Measurements from ENCODE around the gene CELF6. TPM values are rescaled to one million over a fixed set of nuclear protein-coding genes. Genes with fewer than 3 reads are reported as not detected.

Gene CELF6
- total RNA-seq, 2 experiments from 2014 or later: 2.4 TPM

DNA sequence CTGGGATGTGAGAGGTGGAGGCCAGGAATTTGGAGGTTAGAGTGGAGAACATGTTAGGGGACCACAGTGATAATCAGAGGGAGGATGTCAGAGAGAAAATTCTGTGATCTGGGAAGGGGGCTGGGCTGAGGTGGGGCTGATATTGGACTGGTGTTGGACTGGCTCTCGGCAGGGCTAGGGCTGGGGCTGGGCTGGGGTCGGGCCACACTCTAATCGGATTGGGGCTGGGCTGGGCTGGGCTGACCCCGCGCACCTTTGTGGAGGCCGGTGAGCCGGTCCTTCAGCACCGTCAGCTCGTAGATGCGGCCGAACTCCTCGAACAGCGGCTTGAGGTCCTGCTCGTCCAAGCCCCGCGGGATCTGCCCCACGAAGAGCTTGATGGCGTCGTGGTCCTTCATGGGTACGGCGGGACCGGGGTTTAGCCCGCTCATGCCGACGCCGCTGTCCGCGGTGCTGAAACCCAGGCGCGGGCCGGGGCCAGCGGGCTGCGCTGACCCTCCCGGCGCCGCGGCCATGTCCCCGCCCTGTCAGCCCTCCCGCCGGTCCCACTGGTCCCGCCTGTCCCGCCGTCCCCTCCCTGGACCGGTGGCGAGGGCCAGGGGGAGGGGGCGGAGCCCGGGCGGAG, 485 bp downstream of the CELF6 start:
- DNase-seq (peak in 12 of 14 experiments; percentile 24 to 76 (median 40)), ATAC-seq (ENCODE audit: poor library complexity) (peak; percentile 29)
- Histone ChIP-seq H3K27me3 (ENCODE audit: control insufficient read depth in 1 of 2, insufficient read depth in 2 of 2, low read length in 2 of 2) (no peaks in the 10 kb centered on the region), H3K4me1 (ENCODE audit: insufficient read depth, low read length) (peaks cover 18% of the 10 kb centered on the region), H3K9me3 (ENCODE audit: control insufficient read depth in 1 of 2, insufficient read depth in 1 of 2, low read length in 2 of 2) (no peaks in the 10 kb centered on the region), H3K4me3 (ENCODE audit: low read length) (no peak overlapping the region), H3K36me3 (ENCODE audit: insufficient read depth, low read length) (no peaks in the 10 kb centered on the region), H3K27ac (ENCODE audit: low read depth in 1 of 2, low read length in 2 of 2) (no peak overlapping the region)
- H3K27me3 Mint-ChIP-seq: no peaks in the 10 kb centered on the region
- peak overlapping the region; percentile 65 for H3K4me3 Mint-ChIP-seq
- no peaks in the 10 kb centered on the region for H3K9me3 Mint-ChIP-seq
- TF ChIP-seq, protein P1, sequence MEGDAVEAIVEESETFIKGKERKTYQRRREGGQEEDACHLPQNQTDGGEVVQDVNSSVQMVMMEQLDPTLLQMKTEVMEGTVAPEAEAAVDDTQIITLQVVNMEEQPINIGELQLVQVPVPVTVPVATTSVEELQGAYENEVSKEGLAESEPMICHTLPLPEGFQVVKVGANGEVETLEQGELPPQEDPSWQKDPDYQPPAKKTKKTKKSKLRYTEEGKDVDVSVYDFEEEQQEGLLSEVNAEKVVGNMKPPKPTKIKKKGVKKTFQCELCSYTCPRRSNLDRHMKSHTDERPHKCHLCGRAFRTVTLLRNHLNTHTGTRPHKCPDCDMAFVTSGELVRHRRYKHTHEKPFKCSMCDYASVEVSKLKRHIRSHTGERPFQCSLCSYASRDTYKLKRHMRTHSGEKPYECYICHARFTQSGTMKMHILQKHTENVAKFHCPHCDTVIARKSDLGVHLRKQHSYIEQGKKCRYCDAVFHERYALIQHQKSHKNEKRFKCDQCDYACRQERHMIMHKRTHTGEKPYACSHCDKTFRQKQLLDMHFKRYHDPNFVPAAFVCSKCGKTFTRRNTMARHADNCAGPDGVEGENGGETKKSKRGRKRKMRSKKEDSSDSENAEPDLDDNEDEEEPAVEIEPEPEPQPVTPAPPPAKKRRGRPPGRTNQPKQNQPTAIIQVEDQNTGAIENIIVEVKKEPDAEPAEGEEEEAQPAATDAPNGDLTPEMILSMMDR (IDR thresholded peaks at IDR 0.05): no peak
- peaks cover 5% of the 10 kb centered on the region for H3K36me3 Mint-ChIP-seq (ENCODE audit: low read depth)
- peak overlapping the region; percentile 59 for H3K27ac Mint-ChIP-seq
- ChIA-PET CTCF (interaction anchor here (1.3 kb wide), 1 partner anchor 46 kb away, joined by 4 read pairs; no protein-coding TSS in a partner anchor), POLR2A (interaction anchor here (0.6 to 0.8 kb wide), 3 partner anchors 154 to 204 kb away, joined by 3 to 6 read pairs (median 3); no protein-coding TSS in a partner anchor)
- intact Hi-C loops (cut with DNase I, micrococcal nuclease): loop anchor here in 1 of 2 experiments (5.0 kb wide), 1 partner anchor 58 kb away; the partner anchor contains the start of gene HEXA
- H3K4me1 Mint-ChIP-seq (ENCODE audit: low read depth): peaks cover 26% of the 10 kb centered on the region

DNA sequence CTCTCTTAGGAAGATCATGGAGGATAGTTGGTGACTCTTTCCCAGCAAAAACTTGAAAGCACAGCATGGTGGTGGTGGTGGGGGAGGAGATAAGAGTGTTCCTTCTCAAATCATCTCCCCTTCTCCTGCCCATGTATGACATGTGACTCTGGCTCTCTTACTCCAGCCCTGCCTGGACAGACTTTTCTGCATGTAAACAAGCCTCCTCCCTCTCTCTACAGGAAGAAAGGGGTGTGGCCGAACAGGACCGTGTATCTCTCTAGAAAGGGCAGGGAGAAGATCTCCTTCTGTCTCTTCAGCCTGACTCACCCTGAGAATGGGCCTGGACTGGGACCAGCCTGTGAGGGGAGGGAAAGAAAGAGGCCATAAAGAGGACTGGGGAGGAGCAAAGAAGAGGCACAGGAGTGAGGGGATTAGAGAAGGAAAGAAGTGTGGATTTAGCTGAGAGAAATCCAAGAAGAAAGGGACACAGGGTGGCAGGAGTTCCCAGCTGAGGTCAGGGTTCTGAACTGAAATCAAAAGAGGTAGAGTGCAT, 1.5 kb downstream of the CELF6 start:
- ChIA-PET CTCF (no interaction called here), POLR2A (interaction anchor here (1.0 to 1.4 kb wide), 2 partner anchors 10 to 91 kb away, joined by 3 read pairs; no protein-coding TSS in a partner anchor)
- DNase-seq (peak in 1 of 14 experiments; percentile 21), ATAC-seq (ENCODE audit: poor library complexity) (no peak)
- Histone ChIP-seq H3K4me1 (ENCODE audit: insufficient read depth, low read length) (peaks cover 18% of the 10 kb centered on the region), H3K27me3 (ENCODE audit: control insufficient read depth in 1 of 2, insufficient read depth in 2 of 2, low read length in 2 of 2) (no peaks in the 10 kb centered on the region), H3K36me3 (ENCODE audit: insufficient read depth, low read length) (no peaks in the 10 kb centered on the region), H3K4me3 (ENCODE audit: low read length) (no peak overlapping the region), H3K9me3 (ENCODE audit: control insufficient read depth in 1 of 2, insufficient read depth in 1 of 2, low read length in 2 of 2) (no peaks in the 10 kb centered on the region), H3K27ac (ENCODE audit: low read depth in 1 of 2, low read length in 2 of 2) (no peak overlapping the region)
- TF ChIP-seq, protein P1 (IDR thresholded peaks at IDR 0.05): no peak
- peak overlapping the region; percentile 65 for H3K4me3 Mint-ChIP-seq
- intact Hi-C loops (cut with DNase I, micrococcal nuclease): loop anchor here in 1 of 2 experiments (1.0 to 5.0 kb wide), 2 partner anchors 9 to 59 kb away; partner anchors contain the start of gene HEXA
- H3K27me3 Mint-ChIP-seq: no peaks in the 10 kb centered on the region
- no peaks in the 10 kb centered on the region for H3K9me3 Mint-ChIP-seq
- peaks cover 5% of the 10 kb centered on the region for H3K36me3 Mint-ChIP-seq (ENCODE audit: low read depth)
- H3K27ac Mint-ChIP-seq: peak overlapping the region; percentile 59
- H3K4me1 Mint-ChIP-seq (ENCODE audit: low read depth): peaks cover 26% of the 10 kb centered on the region

DNA sequence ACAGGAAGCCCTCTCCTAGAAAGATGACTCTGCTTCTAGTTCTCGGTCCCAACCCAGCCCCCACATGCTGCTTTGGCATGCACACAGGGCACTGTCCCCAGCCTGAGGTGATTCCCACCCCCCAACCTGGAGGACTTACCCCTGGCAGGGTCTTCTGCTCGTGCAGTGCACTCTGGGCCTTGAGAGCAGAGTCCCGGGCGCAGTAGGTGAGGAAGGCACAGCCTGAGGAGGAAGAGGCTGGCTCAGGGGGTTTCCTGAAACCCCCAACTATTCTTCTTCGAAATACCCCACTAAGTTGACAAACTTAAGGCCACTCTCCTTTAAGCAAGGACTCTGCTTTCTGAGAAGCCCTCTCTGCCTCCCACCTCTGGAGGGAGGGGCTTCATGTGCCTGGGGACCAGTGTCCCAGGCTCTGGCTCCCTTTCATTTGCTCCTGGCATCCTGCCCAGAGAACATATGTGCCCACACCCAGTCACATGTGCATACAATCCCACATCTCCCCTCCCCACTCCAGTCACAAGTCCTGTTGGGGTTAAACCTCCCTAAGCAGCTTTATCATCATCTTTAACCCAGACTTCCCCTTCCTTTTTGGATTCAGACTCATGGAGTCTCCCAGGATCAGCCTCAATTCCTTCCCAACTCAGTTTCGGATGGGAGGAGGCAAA, 4.1 kb downstream of the CELF6 start:
- H3K9me3 Mint-ChIP-seq: no peaks in the 10 kb centered on the region
- H3K36me3 Mint-ChIP-seq (ENCODE audit: low read depth): peaks cover 5% of the 10 kb centered on the region
- ChIA-PET POLR2A (no interaction called here), CTCF (interaction anchor here (0.5 kb wide), 1 partner anchor 274 kb away, joined by 3 read pairs; no protein-coding TSS in a partner anchor)
- no peak overlapping the region for H3K4me3 ChIP-seq (ENCODE audit: low read length)
- H3K9me3 ChIP-seq (ENCODE audit: control insufficient read depth in 1 of 2, insufficient read depth in 1 of 2, low read length in 2 of 2): no peaks in the 10 kb centered on the region
- no peaks in the 10 kb centered on the region for H3K27me3 ChIP-seq (ENCODE audit: control insufficient read depth in 1 of 2, insufficient read depth in 2 of 2, low read length in 2 of 2)
- peaks cover 23% of the 10 kb centered on the region for H3K4me1 Mint-ChIP-seq (ENCODE audit: low read depth)
- no peak overlapping the region for H3K27ac Mint-ChIP-seq
- peaks cover 14% of the 10 kb centered on the region for H3K4me1 ChIP-seq (ENCODE audit: insufficient read depth, low read length)
- H3K27me3 Mint-ChIP-seq: no peaks in the 10 kb centered on the region
- H3K27ac ChIP-seq (ENCODE audit: low read depth in 1 of 2, low read length in 2 of 2): no peak overlapping the region
- DNase-seq (peak in 1 of 14 experiments; percentile 26), ATAC-seq (ENCODE audit: poor library complexity) (no peak)
- intact Hi-C loops (cut with DNase I, micrococcal nuclease): loop anchor here in 1 of 2 experiments (5.0 kb wide), 1 partner anchor 61 kb away; the partner anchor contains the start of gene HEXA
- H3K4me3 Mint-ChIP-seq: no peak overlapping the region
- TF ChIP-seq, protein P1 (IDR thresholded peaks at IDR 0.05): no peak
- H3K36me3 ChIP-seq (ENCODE audit: insufficient read depth, low read length): no peaks in the 10 kb centered on the region

Measured in CD4-positive, alpha-beta T cell (primary cell).